DMS79 (cell line): ENCODE data around the gene SLC22A16.

Experiments used
- DNase-seq: peaks from one replicate; lab custom pipeline; 2025; lab: John Stamatoyannopoulos, UW

The SLC22A16 gene

GRCh38 chr6:110399219-110400071 is 77.0 kb downstream of the SLC22A16 start:
- DNase-seq, result no peak

- no peak for DNase-seq
Measured at GRCh38 chr6:110398778-110399177, 77.6 kb downstream of the SLC22A16 start.

DNA sequence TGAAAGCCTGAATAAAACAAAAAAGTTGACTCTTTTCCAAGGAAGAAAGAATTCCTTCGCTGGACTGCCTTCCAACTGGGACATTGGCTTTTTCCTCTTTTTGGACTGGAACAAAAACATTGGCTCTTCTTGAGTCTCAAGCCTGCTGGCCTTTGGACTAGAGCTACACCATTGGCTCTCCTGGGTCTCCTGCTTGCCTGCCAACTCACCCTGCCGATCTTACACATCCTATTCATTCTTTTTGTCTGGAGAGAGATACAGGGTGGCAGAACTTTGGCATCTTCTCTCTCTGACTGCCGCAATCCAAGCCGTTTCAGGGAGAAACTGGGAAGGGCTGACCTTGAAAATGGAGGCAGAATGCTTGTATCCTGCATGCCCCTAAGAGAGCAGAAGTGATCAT is 81.2 kb downstream of the SLC22A16 start:
- DNase-seq, result no peak

GRCh38 chr6:110394409-110394808 is 82.0 kb downstream of the SLC22A16 start:
- no peak for DNase-seq

DNA sequence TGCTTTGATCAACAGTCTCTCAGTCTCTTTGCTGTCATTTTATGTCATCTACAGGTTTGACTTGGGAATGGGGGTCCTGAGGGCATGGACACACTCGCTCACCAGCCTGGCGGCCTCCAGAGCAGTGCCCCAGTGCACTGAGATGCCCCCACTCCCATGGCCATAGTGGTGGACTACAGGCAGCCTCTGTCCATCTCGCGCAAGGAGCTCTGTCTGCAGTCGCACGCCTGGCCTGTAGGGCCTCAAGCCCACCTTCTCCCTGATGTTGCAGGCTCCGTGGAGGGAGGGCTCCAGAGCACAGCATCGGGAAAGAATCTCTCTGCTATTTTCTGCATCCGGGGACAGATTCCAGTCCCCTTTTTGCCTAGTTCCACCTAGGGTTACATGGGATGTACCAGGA is 83.7 kb downstream of the SLC22A16 start:
- no peak for DNase-seq

- DNase-seq, result no peak
Measured at GRCh38 chr6:110390404-110390803, 86.0 kb downstream of the SLC22A16 start.

DNA sequence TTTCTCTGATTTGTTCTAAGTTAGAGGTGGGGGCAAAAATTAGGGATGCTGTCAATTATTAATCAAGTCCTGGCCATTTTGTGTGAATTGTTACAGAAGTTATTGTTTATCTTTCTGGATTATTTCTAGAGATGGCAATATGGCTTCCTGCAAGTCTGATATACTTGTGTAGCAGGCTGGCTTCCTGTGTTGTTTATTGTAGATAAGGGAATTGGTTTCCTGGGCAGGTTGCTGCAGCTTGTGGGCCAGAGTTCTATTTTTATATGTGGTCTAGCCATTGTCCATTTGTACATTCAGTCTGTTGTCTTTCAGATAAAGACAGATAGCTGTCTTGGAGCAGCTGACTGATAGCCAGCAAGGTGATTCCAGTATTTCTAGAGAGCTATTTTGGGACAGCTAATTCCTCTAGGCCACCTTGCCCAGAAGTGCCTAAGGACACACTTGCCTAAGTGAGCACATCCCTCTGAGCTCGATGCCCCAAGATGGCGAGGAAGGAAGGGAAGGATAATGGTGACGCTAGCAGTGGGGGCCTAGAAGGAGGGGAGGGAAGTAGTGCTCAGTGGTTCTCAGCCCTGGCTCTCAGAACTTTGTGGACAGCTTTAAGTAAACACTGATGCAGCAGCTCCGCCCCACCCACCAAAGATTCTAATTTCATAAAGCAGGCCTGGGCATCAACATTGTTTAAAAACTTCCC is 86.6 kb downstream of the SLC22A16 start:
- no peak for DNase-seq

DNA sequence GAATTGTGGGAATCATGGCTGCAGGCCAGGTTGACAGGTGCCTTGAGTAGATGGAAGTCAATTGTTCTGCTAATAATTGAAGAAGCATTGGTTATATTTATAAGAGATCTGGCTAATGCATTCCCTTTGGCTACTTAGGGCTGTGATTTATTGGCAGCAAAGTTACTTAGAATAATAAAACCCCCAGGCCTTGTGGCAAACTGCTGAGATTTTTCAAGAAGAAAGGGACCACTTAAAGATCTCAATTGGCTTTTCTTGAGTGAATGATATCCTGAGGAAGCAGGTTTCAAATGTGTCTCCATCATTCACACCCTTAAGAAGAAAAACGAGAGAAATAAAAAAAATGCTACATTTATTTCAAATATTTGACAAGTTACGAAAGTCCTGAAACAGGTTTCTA is 88.4 kb downstream of the SLC22A16 start:
- no peak for DNase-seq

- no peak for DNase-seq
Measured at GRCh38 chr6:110385458-110385863, 91.0 kb downstream of the SLC22A16 start.

DNA sequence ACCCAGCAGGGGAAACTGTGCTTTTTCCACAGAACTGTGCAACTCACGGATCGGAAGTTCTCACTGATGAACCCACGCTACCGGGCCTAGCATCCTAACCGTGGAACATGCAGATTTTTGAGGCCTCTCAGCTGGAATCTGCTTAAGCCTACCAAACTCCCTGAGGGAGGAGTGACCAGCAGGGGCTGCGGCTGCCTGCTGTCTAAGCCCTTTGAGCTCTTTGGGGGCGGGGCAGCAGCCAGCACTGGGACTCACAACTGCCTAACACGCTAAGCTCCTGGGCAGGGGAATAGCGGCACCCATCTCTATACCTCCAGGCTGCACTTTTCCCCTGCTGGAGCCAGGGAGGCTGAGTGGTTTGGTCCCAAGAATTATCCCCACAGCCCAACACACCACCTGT is 97.9 kb downstream of the SLC22A16 start:
- no peak for DNase-seq
